A673 (cell line): ENCODE measurements around the gene TTC27. TPM values are rescaled to one million over a fixed set of nuclear protein-coding genes. Genes with fewer than 3 reads are reported as not detected.

Source experiments
- BruUV-seq: library from RNA; stranded (reverse); fragments of 400-500 nt; replicated peaks from 2 replicates; lab custom pipeline; 2021; lab: Mats Ljungman, UMichigan
- CTCF ChIA-PET: fragments of 300-600 bp; sonication (Branson Sonifier 250); formaldehyde crosslinking; loops from one replicate; lab custom pipeline; 2022; ENCODE audit warnings: antibody characterized with exemption; lab: Charles Lee
- POLR2A ChIA-PET: fragments of 300-600 bp; sonication (Branson Sonifier 250); formaldehyde crosslinking; loops from one replicate; lab custom pipeline; 2022; ENCODE audit warnings: antibody characterized with exemption; ENCODE audit not compliant: low non-redundant PET; lab: Charles Lee
- DNase-seq: peaks from one replicate; pipeline ENCODE4 v3.0.0-alpha.2; 2015; ENCODE audit warnings: low spot score
- H3K27ac ChIP-seq: fragments of 200-600 bp; sonication (generic); 2 replicates; pipeline ENCODE4 v1.5.1; 2016; ENCODE audit warnings: mixed run types, low read depth, mild to moderate bottlenecking, mixed read lengths, antibody characterized with exemption, low read length; ENCODE audit not compliant: poor library complexity, severe bottlenecking
- H3K27me3 ChIP-seq: fragments of 200-600 bp; sonication (generic); replicated peaks from 2 replicates; pipeline ENCODE4 v1.6.1; 2017; ENCODE audit warnings: mixed run types, low read depth, mild to moderate bottlenecking, mixed read lengths, antibody characterized with exemption, low read length; ENCODE audit not compliant: insufficient read depth, poor library complexity
- H3K36me3 ChIP-seq: fragments of 200-600 bp; sonication (generic); 2 replicates; pipeline ENCODE4 v1.6.1; 2016; ENCODE audit warnings: mixed run types, mild to moderate bottlenecking, mixed read lengths, antibody characterized with exemption, low read length; ENCODE audit not compliant: insufficient read depth, poor library complexity, severe bottlenecking
- H3K4me1 ChIP-seq: fragments of 200-600 bp; sonication (generic); 2 replicates; pipeline ENCODE4 v1.6.1; 2017; ENCODE audit warnings: mixed run types, mild to moderate bottlenecking, mixed read lengths, antibody characterized with exemption, low read length; ENCODE audit not compliant: insufficient read depth, poor library complexity, severe bottlenecking
- H3K4me3 ChIP-seq: fragments of 200-600 bp; sonication (generic); 2 replicates; pipeline ENCODE4 v1.5.1; 2016; ENCODE audit warnings: low read depth, mixed run types, mild to moderate bottlenecking, mixed read lengths, low read length; ENCODE audit not compliant: poor library complexity, severe bottlenecking
- H3K9me3 ChIP-seq: fragments of 200-600 bp; sonication (generic); 2 replicates; pipeline ENCODE4 v1.6.1; 2016; ENCODE audit warnings: mixed run types, low read depth, mild to moderate bottlenecking, mixed read lengths, antibody characterized with exemption, low read length; ENCODE audit not compliant: poor library complexity, severe bottlenecking
- EZH2 ChIP-seq: fragments of 200-600 bp; sonication (generic); IDR thresholded peaks from 2 replicates; pipeline ENCODE4 v1.6.1; 2017; ENCODE audit warnings: borderline replicate concordance, low read depth, mild to moderate bottlenecking, mixed read lengths, antibody characterized with exemption, low read length; ENCODE audit not compliant: poor library complexity, severe bottlenecking
- intact Hi-C: fragments of 100-400 bp; cut with micrococcal nuclease; formaldehyde crosslinking; loops from one replicate; pipeline ENCODE4 v1.10.0; 2022; ENCODE audit not compliant: unreplicated experiment
- total RNA-seq: library from RNA; stranded (reverse); gene quantifications from 2 replicates; pipeline ENCODE4 v1.2.3, GENCODE V29; 2021
- TF ChIP-seq, protein P1 (sequence below): fragments of 300-800, 200-600 bp; sonication (generic); conservative IDR thresholded peaks from 2 replicates; pipeline ENCODE4 v1.5.1; 2017; ENCODE audit warnings: low read depth, mild to moderate bottlenecking, antibody characterized with exemption, low read length, moderate library complexity, mixed read lengths

The TTC27 gene
- total RNA-seq, 1 experiment from 2014 or later = 29.8 TPM

- DNase-seq = no peak
- Histone ChIP-seq H3K4me1 (no peaks in the 10 kb centered on the region), H3K4me3 (no peak overlapping the region), H3K27ac (no peak overlapping the region), H3K36me3 (peaks cover 8% of the 10 kb centered on the region), H3K27me3 (no peaks in the 10 kb centered on the region), H3K9me3 (no peaks in the 10 kb centered on the region)
- TF ChIP-seq EZH2 = no peak
- TF ChIP-seq, protein P1, sequence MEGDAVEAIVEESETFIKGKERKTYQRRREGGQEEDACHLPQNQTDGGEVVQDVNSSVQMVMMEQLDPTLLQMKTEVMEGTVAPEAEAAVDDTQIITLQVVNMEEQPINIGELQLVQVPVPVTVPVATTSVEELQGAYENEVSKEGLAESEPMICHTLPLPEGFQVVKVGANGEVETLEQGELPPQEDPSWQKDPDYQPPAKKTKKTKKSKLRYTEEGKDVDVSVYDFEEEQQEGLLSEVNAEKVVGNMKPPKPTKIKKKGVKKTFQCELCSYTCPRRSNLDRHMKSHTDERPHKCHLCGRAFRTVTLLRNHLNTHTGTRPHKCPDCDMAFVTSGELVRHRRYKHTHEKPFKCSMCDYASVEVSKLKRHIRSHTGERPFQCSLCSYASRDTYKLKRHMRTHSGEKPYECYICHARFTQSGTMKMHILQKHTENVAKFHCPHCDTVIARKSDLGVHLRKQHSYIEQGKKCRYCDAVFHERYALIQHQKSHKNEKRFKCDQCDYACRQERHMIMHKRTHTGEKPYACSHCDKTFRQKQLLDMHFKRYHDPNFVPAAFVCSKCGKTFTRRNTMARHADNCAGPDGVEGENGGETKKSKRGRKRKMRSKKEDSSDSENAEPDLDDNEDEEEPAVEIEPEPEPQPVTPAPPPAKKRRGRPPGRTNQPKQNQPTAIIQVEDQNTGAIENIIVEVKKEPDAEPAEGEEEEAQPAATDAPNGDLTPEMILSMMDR = no peak
- intact Hi-C loops = no loop called here
- POLR2A ChIA-PET = no interaction called here
- BruUV-seq = no TSS peak
- CTCF ChIA-PET = no interaction called here
Measured at GRCh38 chr2:32671885-32672533, 44.2 kb downstream of the TTC27 start.

GRCh38 chr2:32678825-32679224 lies 51.0 kb downstream of the TTC27 start:
- H3K27me3 ChIP-seq = no peaks in the 10 kb centered on the region
- TF ChIP-seq, protein P1 = 0 out of 2 replicates have a peak, but pooled peaks have one; percentile 22
- TF ChIP-seq EZH2 = no peak
- H3K9me3 ChIP-seq = no peaks in the 10 kb centered on the region
- H3K36me3 ChIP-seq = no peaks in the 10 kb centered on the region
- peak; percentile 12 for DNase-seq
- H3K4me1 ChIP-seq = no peaks in the 10 kb centered on the region
- H3K4me3 ChIP-seq = no peak overlapping the region
- ChIA-PET POLR2A (no interaction called here), CTCF (no interaction called here)
- H3K27ac ChIP-seq = no peak overlapping the region
- no TSS peak for BruUV-seq
- intact Hi-C loops = no loop called here

DNA sequence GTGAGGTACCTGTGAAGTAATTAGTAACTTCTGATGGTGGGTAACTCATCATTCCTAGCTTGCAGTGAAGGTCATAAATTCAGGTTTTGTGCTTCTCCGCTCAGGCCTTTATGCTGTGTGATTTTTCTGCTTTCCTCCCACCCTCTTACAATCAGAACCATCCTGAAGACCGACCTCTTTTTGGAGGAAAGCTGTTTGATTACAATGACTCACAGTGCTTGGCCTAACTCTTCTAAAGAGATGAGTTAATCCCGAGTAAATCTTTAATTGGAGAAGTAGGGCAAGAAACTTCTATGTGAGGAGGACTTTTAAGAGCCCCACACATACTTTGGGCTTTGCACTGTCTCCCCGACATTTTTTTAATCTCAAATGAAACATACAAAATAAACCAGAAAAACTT lies 53.1 kb downstream of the TTC27 start:
- no TSS peak for BruUV-seq
- CTCF ChIA-PET = no interaction called here
- Histone ChIP-seq H3K36me3 (no peaks in the 10 kb centered on the region), H3K27ac (no peak overlapping the region), H3K4me1 (no peaks in the 10 kb centered on the region), H3K9me3 (no peaks in the 10 kb centered on the region), H3K4me3 (no peak overlapping the region), H3K27me3 (no peaks in the 10 kb centered on the region)
- no peak for DNase-seq
- intact Hi-C loops = no loop called here
- POLR2A ChIA-PET = no interaction called here
- no peak for TF ChIP-seq EZH2
